IMR-90 (cell line): ENCODE measurements around the gene BCAS3. TPM values are rescaled to one million over a fixed set of nuclear protein-coding genes. Genes with fewer than 3 reads are reported as not detected.

Experiments used
- ATAC-seq: fragments of 200-7000 bp; cut with Tn5 transposase; 2 replicates; pipeline ENCODE4 v1.9.1; 2020; ENCODE audit warnings: low read depth, mild to moderate bottlenecking, moderate library complexity
- BruUV-seq: library from RNA; stranded (reverse); fragments of 400-500 nt; replicated peaks from 2 replicates; lab custom pipeline; 2021; lab: Mats Ljungman, UMichigan
- CTCF ChIA-PET: fragments of 300-600 bp; formaldehyde crosslinking; extraction: SDS; loops from one replicate; lab custom pipeline; 2021; ENCODE audit warnings: antibody characterized with exemption; lab: Yijun Ruan, JAX
- POLR2A ChIA-PET: fragments of 300-600 bp; sonication (Branson Sonifier 250); formaldehyde crosslinking; loops from one replicate; lab custom pipeline; 2022; ENCODE audit warnings: antibody characterized with exemption; ENCODE audit not compliant: unreplicated experiment; lab: Charles Lee
- DNase-seq: peaks from one replicate; pipeline ENCODE4 v3.0.0; 2013
- H2AFZ ChIP-seq: replicated peaks from 2 replicates; pipeline ENCODE3; 2013; ENCODE audit warnings: low read length, mild to moderate bottlenecking; ENCODE audit not compliant: poor library complexity
- H2AK5ac ChIP-seq: 2 replicates; pipeline ENCODE4 v1.6.1; 2013; ENCODE audit warnings: low read depth, low read length, inconsistent platforms
- H2AK9ac ChIP-seq: replicated peaks from 2 replicates; pipeline ENCODE3; 2013; ENCODE audit warnings: mild to moderate bottlenecking, low read depth, low read length, moderate library complexity; ENCODE audit not compliant: poor library complexity
- H2BK120ac ChIP-seq: 2 replicates; pipeline ENCODE4 v1.6.1; 2013; ENCODE audit warnings: low read depth, low read length, inconsistent platforms
- H2BK15ac ChIP-seq: 3 replicates; pipeline ENCODE4 v1.6.1; 2013; ENCODE audit warnings: low read depth, low read length, inconsistent platforms
- H2BK20ac ChIP-seq: 2 replicates; pipeline ENCODE4 v1.6.1; 2013; ENCODE audit warnings: low read depth, mild to moderate bottlenecking, inconsistent platforms, low read length, moderate library complexity
- H2BK5ac ChIP-seq: 2 replicates; pipeline ENCODE4 v1.6.1; 2013; ENCODE audit warnings: mild to moderate bottlenecking, low read depth, low read length, inconsistent platforms; ENCODE audit not compliant: poor library complexity, severe bottlenecking
- H3K14ac ChIP-seq: replicated peaks from 2 replicates; pipeline ENCODE4 v1.6.1; 2013; ENCODE audit warnings: low read depth, low read length, inconsistent platforms
- H3K18ac ChIP-seq: 2 replicates; pipeline ENCODE4 v1.6.1; 2013; ENCODE audit warnings: low read depth, low read length, control low read depth
- H3K23ac ChIP-seq: 2 replicates; pipeline ENCODE4 v1.6.1; 2013; ENCODE audit warnings: low read depth, low read length, inconsistent platforms
- H3K27ac ChIP-seq: 2 replicates; pipeline ENCODE4 v1.5.1; 2013; ENCODE audit warnings: mild to moderate bottlenecking, control low read depth, low read length; ENCODE audit not compliant: insufficient read depth
- H3K27me3 ChIP-seq: 2 replicates; pipeline ENCODE4 v1.6.1; 2013; ENCODE audit warnings: low read length; ENCODE audit not compliant: control insufficient read depth, insufficient read depth
- H3K36me3 ChIP-seq: 2 replicates; pipeline ENCODE4 v1.6.1; 2013; ENCODE audit warnings: low read length, mixed read lengths; ENCODE audit not compliant: control insufficient read depth, insufficient read depth
- H3K4ac ChIP-seq: 2 replicates; pipeline ENCODE4 v1.6.1; 2013; ENCODE audit warnings: low read depth, low read length, inconsistent platforms
- H3K4me1 ChIP-seq: 2 replicates; pipeline ENCODE4 v1.6.1; 2013; ENCODE audit warnings: low read length, mixed read lengths; ENCODE audit not compliant: control insufficient read depth, insufficient read depth
- H3K4me2 ChIP-seq: 2 replicates; pipeline ENCODE4 v1.6.1; 2013; ENCODE audit warnings: low read depth, mild to moderate bottlenecking, control low read depth, low read length, moderate library complexity
- H3K4me3 ChIP-seq: 2 replicates; pipeline ENCODE4 v1.5.1; 2013; ENCODE audit warnings: low read depth, mild to moderate bottlenecking, control low read depth, low read length, moderate library complexity; ENCODE audit not compliant: insufficient read depth
- H3K56ac ChIP-seq: 2 replicates; pipeline ENCODE4 v1.6.1; 2013; ENCODE audit warnings: low read length, inconsistent platforms; ENCODE audit not compliant: insufficient read depth; ENCODE audit errors: extremely low read depth
- H3K79me1 ChIP-seq, 2 experiments: 2 replicates each; pipeline ENCODE4 v1.6.1; 2013; ENCODE audit warnings: low read length in 2 of 2, inconsistent platforms in 1 of 2, low read depth in 1 of 2
- H3K9ac ChIP-seq: 2 replicates; pipeline ENCODE4 v1.6.1; 2013; ENCODE audit warnings: low read depth, low read length, control low read depth
- H3K9me1 ChIP-seq: 2 replicates; pipeline ENCODE4 v1.6.1; 2013; ENCODE audit warnings: low read length, inconsistent platforms; ENCODE audit not compliant: insufficient read depth
- H3K9me3 ChIP-seq: 2 replicates; pipeline ENCODE4 v1.6.1; 2013; ENCODE audit warnings: low read length; ENCODE audit not compliant: control insufficient read depth, insufficient read depth
- H4K20me1 ChIP-seq: 2 replicates; pipeline ENCODE4 v1.6.1; 2013; ENCODE audit warnings: low read length, inconsistent platforms; ENCODE audit not compliant: insufficient read depth
- H4K5ac ChIP-seq: 2 replicates; pipeline ENCODE4 v1.6.1; 2013; ENCODE audit warnings: mild to moderate bottlenecking, low read depth, low read length, control low read depth
- H4K8ac ChIP-seq, 2 experiments: 2 replicates each; pipeline ENCODE4 v1.6.1; 2013; ENCODE audit warnings: low read depth in 2 of 2, low read length in 2 of 2, control low read depth in 1 of 2, inconsistent platforms in 1 of 2
- H4K91ac ChIP-seq: 2 replicates; pipeline ENCODE4 v1.6.1; 2013; ENCODE audit warnings: low read depth, low read length, inconsistent platforms; ENCODE audit not compliant: insufficient read depth
- BHLHE40 ChIP-seq: fragments of 150-350 bp; IDR thresholded peaks from 2 replicates; pipeline ENCODE4 v1.6.1; 2016; ENCODE audit warnings: mild to moderate bottlenecking, low read depth, low read length
- CEBPB ChIP-seq: IDR thresholded peaks from 2 replicates; pipeline ENCODE4 v1.6.1; 2012; ENCODE audit warnings: low read depth, low read length, improper control_type of control experiment
- CHD1 ChIP-seq: IDR thresholded peaks from 2 replicates; pipeline ENCODE4 v1.6.1; 2012; ENCODE audit warnings: low read depth, low read length, improper control_type of control experiment
- CTCF ChIP-seq: conservative IDR thresholded peaks from 2 replicates; pipeline ENCODE4 v1.5.1; 2012; ENCODE audit warnings: mild to moderate bottlenecking, low read depth, low read length, improper control_type of control experiment
- ELK1 ChIP-seq: fragments of 150-350 bp; IDR thresholded peaks from 2 replicates; pipeline ENCODE4 v1.6.1; 2016; ENCODE audit warnings: low read depth, mild to moderate bottlenecking, low read length, moderate library complexity, borderline replicate concordance
- FOS ChIP-seq: fragments of 150-350 bp; IDR thresholded peaks from 2 replicates; pipeline ENCODE4 v1.6.1; 2016; ENCODE audit warnings: low read depth, low read length
- MAFK ChIP-seq: IDR thresholded peaks from 2 replicates; pipeline ENCODE4 v1.6.1; 2012; ENCODE audit warnings: low read depth, low read length, improper control_type of control experiment
- MAZ ChIP-seq: IDR thresholded peaks from 2 replicates; pipeline ENCODE4 v1.6.1; 2012; ENCODE audit warnings: low read depth, mild to moderate bottlenecking, low read length, improper control_type of control experiment, moderate library complexity, borderline replicate concordance
- MXI1 ChIP-seq: IDR thresholded peaks from 2 replicates; pipeline ENCODE4 v1.6.1; 2012; ENCODE audit warnings: low read depth, mild to moderate bottlenecking, low read length, moderate library complexity, borderline replicate concordance
- NFE2L2 ChIP-seq: fragments of 150-350 bp; IDR thresholded peaks from 2 replicates; pipeline ENCODE4 v1.6.1; 2016; ENCODE audit warnings: low read depth, mild to moderate bottlenecking, low read length
- RAD21 ChIP-seq: IDR thresholded peaks from 2 replicates; pipeline ENCODE4 v1.6.1; 2012; ENCODE audit warnings: low read length, improper control_type of control experiment
- RCOR1 ChIP-seq: IDR thresholded peaks from 2 replicates; pipeline ENCODE4 v1.6.1; 2012; ENCODE audit warnings: mild to moderate bottlenecking, low read length, improper control_type of control experiment; ENCODE audit not compliant: insufficient replicate concordance
- RFX5 ChIP-seq: IDR thresholded peaks from 2 replicates; pipeline ENCODE4 v1.8.0; 2012; ENCODE audit warnings: low read depth, mild to moderate bottlenecking, low read length, moderate library complexity
- SMC3 ChIP-seq: fragments of 150-350 bp; IDR thresholded peaks from 2 replicates; pipeline ENCODE4 v1.6.1; 2016; ENCODE audit warnings: low read depth, mild to moderate bottlenecking, antibody characterized with exemption, low read length, moderate library complexity
- USF2 ChIP-seq: fragments of 150-350 bp; IDR thresholded peaks from 2 replicates; pipeline ENCODE4 v1.6.1; 2017; ENCODE audit warnings: mild to moderate bottlenecking, antibody characterized with exemption, low read length, low read depth
- WGBS, 2 experiments: methylation state at CpG; one replicate each; pipeline versions ENCODE4 v1.1.5 to v1.1.7; 2013; ENCODE audit warnings: missing lambda C conversion rate in 2 of 2; ENCODE audit not compliant: insufficient read length in 1 of 2; ENCODE audit errors: extremely low coverage in 2 of 2; 5-methylcytosine and 5-hydroxymethylcytosine counted together
- dilution Hi-C: fragments of 300-500 bp; cut with HindIII; formaldehyde crosslinking; loops from one replicate; pipeline ENCODE4 v1.14.3; 2018; ENCODE audit warnings: low sequenced_read_pairs; ENCODE audit not compliant: unreplicated experiment
- in situ Hi-C: fragments of 300-500 bp; cut with MboI; formaldehyde crosslinking; loops from 3 replicates; pipeline ENCODE4 v1.14.3; 2019; ENCODE audit warnings: low sequenced_read_pairs, inconsistent platforms, mixed read lengths
- intact Hi-C: fragments of 100-400 bp; cut with micrococcal nuclease; formaldehyde crosslinking; loops from 2 replicates; pipeline ENCODE4 v1.10.0; 2022
- polyA plus RNA-seq, 3 experiments: library from polyadenylated mRNA; depleted of rRNA; stranded (reverse); fragments of >200 nt; gene quantifications; 2 replicates each; pipeline ENCODE4 v1.2.3, GENCODE V29; 2012; ENCODE audit warnings: low replicate concordance in 1 of 3
- total RNA-seq: library from RNA; depleted of rRNA; stranded (reverse); fragments of >200 nt; gene quantifications from 2 replicates; pipeline ENCODE4 v1.2.3, GENCODE V29; 2012

Gene BCAS3
- total and polyA plus RNA-seq, 2 of the 4 experiments (the other 2 are of a cell fraction): 6.3 to 27.1 TPM

GRCh38 chr17:61183793-61184192 is 506.1 kb downstream of the BCAS3 start:
- no peaks in the 10 kb centered on the region for H3K9me1 ChIP-seq
- TF ChIP-seq FOS (no peak), CHD1 (no peak), CEBPB (no peak), RAD21 (no peak), MAFK (no peak), RCOR1 (no peak), USF2 (no peak), ELK1 (no peak), NFE2L2 (no peak), RFX5 (no peak), MXI1 (no peak), MAZ (no peak), SMC3 (no peak), CTCF (no peak), BHLHE40 (no peak)
- no peak overlapping the region for H2BK20ac ChIP-seq
- H3K79me1 ChIP-seq: no peaks in the 10 kb centered on the region
- no peak overlapping the region for H3K4me3 ChIP-seq
- no peak overlapping the region for H2AFZ ChIP-seq
- intact Hi-C loops (no loop called here), in situ Hi-C loops (no loop called here), dilution Hi-C loops (no loop called here)
- no peak overlapping the region for H2BK120ac ChIP-seq
- DNase-seq: no peak
- H2BK5ac ChIP-seq: no peak overlapping the region
- no peak overlapping the region for H2BK15ac ChIP-seq
- no peak overlapping the region for H3K23ac ChIP-seq
- H3K4ac ChIP-seq: no peak overlapping the region
- no peaks in the 10 kb centered on the region for H3K36me3 ChIP-seq
- H3K9ac ChIP-seq: no peak overlapping the region
- 80% methylated on average over 1 of the region's 2 CpGs; no CpG with 5 or more reads in 1 of the 2 experiments for WGBS, 2 experiments
- H4K8ac ChIP-seq: no peak overlapping the region
- H4K5ac ChIP-seq: no peak overlapping the region
- no peak overlapping the region for H3K14ac ChIP-seq
- no peak overlapping the region for H3K18ac ChIP-seq
- BruUV-seq: no TSS peak
- H3K27me3 ChIP-seq: no peaks in the 10 kb centered on the region
- H2AK9ac ChIP-seq: no peak overlapping the region
- H3K4me1 ChIP-seq: no peaks in the 10 kb centered on the region
- no peaks in the 10 kb centered on the region for H4K20me1 ChIP-seq
- ChIA-PET CTCF (no interaction called here), POLR2A (interaction anchor here (0.6 kb wide), 1 partner anchor 210 kb away, joined by 3 read pairs; no protein-coding TSS in a partner anchor)
- H3K9me3 ChIP-seq: no peaks in the 10 kb centered on the region
- H3K27ac ChIP-seq: no peak overlapping the region
- no peak overlapping the region for H4K91ac ChIP-seq
- H2AK5ac ChIP-seq: no peak overlapping the region
- no peak overlapping the region for H3K56ac ChIP-seq
- no peak for ATAC-seq
- H3K4me2 ChIP-seq: no peak overlapping the region
